ENCODE results near the gene B3GNT5.

Gene B3GNT5

GRCh38 chr3:183266454-183266853, 13.4 kb downstream of the B3GNT5 start:
- no peak for DNase-seq

GRCh38 chr3:183267140-183267539, 14.1 kb downstream of the B3GNT5 start:
- DNase-seq = no peak

- no peak for DNase-seq
These were observed 15.3 kb downstream of the B3GNT5 start for GRCh38 chr3:183268366-183268765.

- DNase-seq = no peak
These were observed 16.3 kb downstream of the B3GNT5 start for GRCh38 chr3:183269345-183269744.

- no peak for DNase-seq
These were observed 17.3 kb downstream of the B3GNT5 start for GRCh38 chr3:183270344-183270743.

GRCh38 chr3:183272142-183272541, 19.1 kb downstream of the B3GNT5 start:
- DNase-seq = no peak

GRCh38 chr3:183272791-183273190, 19.7 kb downstream of the B3GNT5 start:
- no peak for DNase-seq

- no peak for DNase-seq
These were observed 21.6 kb downstream of the B3GNT5 start for GRCh38 chr3:183274609-183275008.

GRCh38 chr3:183275418-183275817, 22.4 kb downstream of the B3GNT5 start:
- DNase-seq = no peak

GRCh38 chr3:183275937-183276336, 22.9 kb downstream of the B3GNT5 start:
- no peak for DNase-seq

- no peak for DNase-seq
These were observed 24.2 kb downstream of the B3GNT5 start for GRCh38 chr3:183277260-183277659.

- DNase-seq = no peak
These were observed 25.5 kb downstream of the B3GNT5 start for GRCh38 chr3:183278479-183279088.

- no peak for DNase-seq
These were observed 26.3 kb downstream of the B3GNT5 start for GRCh38 chr3:183279371-183279770.

GRCh38 chr3:183281126-183281797, 28.2 kb downstream of the B3GNT5 start:
- no peak for DNase-seq

GRCh38 chr3:183283886-183284285, 30.8 kb downstream of the B3GNT5 start:
- no peak for DNase-seq

GRCh38 chr3:183284570-183284969, 31.5 kb downstream of the B3GNT5 start:
- no peak for DNase-seq

- no peak for DNase-seq
These were observed 32.3 kb downstream of the B3GNT5 start for GRCh38 chr3:183285318-183285717.

GRCh38 chr3:183285828-183286457, 32.9 kb downstream of the B3GNT5 start:
- peak; percentile 29 for DNase-seq

GRCh38 chr3:183287301-183287971, 34.4 kb downstream of the B3GNT5 start:
- no peak for DNase-seq

GRCh38 chr3:183288117-183288516, 35.1 kb downstream of the B3GNT5 start:
- no peak for DNase-seq

GRCh38 chr3:183290216-183290615, 37.2 kb downstream of the B3GNT5 start:
- no peak for DNase-seq

- DNase-seq = no peak
These were observed 38.5 kb downstream of the B3GNT5 start for GRCh38 chr3:183291497-183292031.

- DNase-seq = no peak
These were observed 40.9 kb downstream of the B3GNT5 start for GRCh38 chr3:183293966-183294365.

GRCh38 chr3:183295211-183295610, 42.2 kb downstream of the B3GNT5 start:
- DNase-seq = no peak

All from NCI-H524 treated with DMSO at 0.1 percent for 48 hours (cell line).